ENCODE measurements around the gene TMSB4X. TPM values are rescaled to one million over a fixed set of nuclear protein-coding genes. Genes with fewer than 3 reads are reported as not detected.
"Not testable (repeated sequence)": the region's sequence is repeated elsewhere in the genome, so short reads cannot be mapped to it uniquely, and the experiment has no call there.

Gene TMSB4X
- total RNA-seq, 1 donor from 2014 or later, result 3,119 TPM

DNA sequence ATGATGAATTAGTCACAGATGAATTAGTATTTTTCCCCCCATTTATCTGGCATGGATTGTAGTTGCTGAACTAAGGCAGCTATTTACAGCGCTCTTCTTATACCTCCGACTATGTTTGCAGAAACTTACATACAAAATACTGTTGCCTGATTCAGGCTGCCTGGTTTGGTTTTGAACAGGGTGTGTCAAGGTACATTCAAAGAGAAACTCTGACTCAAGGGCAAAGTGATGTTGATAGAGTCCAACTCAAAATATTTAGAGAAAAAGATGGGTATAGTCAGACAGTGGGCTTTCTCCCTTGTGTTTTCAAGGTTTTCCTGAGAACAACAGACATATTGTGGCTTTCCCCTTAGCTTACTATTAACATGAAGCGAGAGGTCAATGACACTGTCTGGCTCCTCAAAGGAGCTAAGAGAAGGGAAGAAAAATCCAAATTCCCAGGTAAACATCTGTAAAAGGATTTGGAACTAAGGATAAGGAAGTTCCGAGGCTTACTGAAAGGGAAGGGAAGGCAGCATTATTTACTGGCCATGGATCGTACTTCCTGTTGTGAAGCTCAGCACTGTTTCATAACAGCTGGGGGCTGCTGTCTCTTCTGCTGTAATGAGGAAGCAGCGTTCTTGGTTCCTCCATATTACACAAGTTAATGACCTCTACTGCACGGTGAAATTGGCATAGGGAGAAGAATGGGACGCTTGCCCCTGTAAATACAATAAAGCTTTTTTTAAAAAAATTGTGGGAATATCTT, 38.6 kb downstream of the TMSB4X start:
- Histone ChIP-seq H3K4me3 (no peak overlapping the region), H3K36me3 (no peaks in the 10 kb centered on the region), H3K9me3 (no peaks in the 10 kb centered on the region), H3K4me1 (no peaks in the 10 kb centered on the region), H3K27me3 (no peaks in the 10 kb centered on the region), H3K27ac (no peak overlapping the region)
- intact Hi-C loops (cut with DNase I), result no loop called here
- no peak for DNase-seq (ENCODE audit: extremely low spot score in 2 of 2)
- TF ChIP-seq, protein P1, sequence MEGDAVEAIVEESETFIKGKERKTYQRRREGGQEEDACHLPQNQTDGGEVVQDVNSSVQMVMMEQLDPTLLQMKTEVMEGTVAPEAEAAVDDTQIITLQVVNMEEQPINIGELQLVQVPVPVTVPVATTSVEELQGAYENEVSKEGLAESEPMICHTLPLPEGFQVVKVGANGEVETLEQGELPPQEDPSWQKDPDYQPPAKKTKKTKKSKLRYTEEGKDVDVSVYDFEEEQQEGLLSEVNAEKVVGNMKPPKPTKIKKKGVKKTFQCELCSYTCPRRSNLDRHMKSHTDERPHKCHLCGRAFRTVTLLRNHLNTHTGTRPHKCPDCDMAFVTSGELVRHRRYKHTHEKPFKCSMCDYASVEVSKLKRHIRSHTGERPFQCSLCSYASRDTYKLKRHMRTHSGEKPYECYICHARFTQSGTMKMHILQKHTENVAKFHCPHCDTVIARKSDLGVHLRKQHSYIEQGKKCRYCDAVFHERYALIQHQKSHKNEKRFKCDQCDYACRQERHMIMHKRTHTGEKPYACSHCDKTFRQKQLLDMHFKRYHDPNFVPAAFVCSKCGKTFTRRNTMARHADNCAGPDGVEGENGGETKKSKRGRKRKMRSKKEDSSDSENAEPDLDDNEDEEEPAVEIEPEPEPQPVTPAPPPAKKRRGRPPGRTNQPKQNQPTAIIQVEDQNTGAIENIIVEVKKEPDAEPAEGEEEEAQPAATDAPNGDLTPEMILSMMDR (IDR thresholded peaks at IDR 0.05), result no peak
- no peak for TF ChIP-seq POLR2A (IDR thresholded peaks at IDR 0.05)
- TF ChIP-seq POLR2AphosphoS5 (IDR thresholded peaks at IDR 0.05; ENCODE audit: insufficient read depth in 1 of 2, low read depth in 1 of 2), result no peak

DNA sequence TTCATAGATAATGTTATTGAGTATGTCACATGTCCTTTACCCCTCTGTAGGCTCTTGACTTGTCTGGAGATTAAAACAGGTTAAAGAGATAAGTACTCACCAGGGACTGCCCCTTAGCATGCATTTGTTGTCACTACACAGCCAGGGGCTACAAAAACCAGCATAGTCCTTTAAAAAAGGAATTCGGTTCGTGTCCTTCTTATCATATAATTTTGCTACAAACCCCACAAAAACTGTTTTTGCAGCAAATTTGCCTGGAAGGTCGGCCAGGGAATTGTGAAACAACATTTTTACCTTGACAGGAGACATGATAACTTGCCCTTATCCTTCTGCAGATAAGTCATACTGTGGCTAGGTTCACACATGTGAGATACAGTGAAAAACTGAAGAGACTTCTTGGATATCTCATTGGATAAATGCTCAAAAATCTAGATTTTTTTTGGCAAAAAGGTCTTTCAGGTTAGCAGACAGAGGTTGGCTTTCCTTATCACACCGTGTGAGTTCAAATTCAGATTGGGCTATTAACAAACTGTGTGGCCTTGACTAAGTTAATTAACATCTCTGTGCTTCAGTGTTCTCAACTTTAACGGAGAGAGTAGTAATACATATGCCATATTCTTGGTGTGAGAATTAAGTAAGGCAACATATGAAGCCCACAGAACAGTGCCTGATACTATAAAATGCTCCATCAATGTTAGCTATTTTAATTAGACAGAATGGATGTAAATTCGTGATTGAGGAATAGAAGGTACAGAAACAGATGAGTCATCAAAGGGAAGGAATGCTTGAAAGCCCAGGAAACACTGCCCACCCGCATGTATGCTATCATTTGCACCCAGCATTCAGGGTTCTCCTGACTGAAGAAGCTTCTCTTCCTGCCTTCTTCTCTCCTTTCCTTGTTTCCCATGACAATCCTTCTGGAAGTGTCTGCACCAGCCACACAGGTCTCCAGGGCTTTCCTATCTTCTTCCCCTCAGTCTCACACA, 39.5 kb downstream of the TMSB4X start:
- no peak for DNase-seq (ENCODE audit: extremely low spot score in 2 of 2)
- intact Hi-C loops (cut with DNase I), result no loop called here
- TF ChIP-seq POLR2AphosphoS5 (IDR thresholded peaks at IDR 0.05; ENCODE audit: insufficient read depth in 1 of 2, low read depth in 1 of 2), result no peak
- TF ChIP-seq, protein P1 (IDR thresholded peaks at IDR 0.05), result no peak
- TF ChIP-seq POLR2A (IDR thresholded peaks at IDR 0.05), result no peak
- Histone ChIP-seq H3K9me3 (no peaks in the 10 kb centered on the region), H3K36me3 (no peaks in the 10 kb centered on the region), H3K4me1 (no peaks in the 10 kb centered on the region), H3K4me3 (no peak overlapping the region), H3K27me3 (no peaks in the 10 kb centered on the region), H3K27ac (no peak overlapping the region)

DNA sequence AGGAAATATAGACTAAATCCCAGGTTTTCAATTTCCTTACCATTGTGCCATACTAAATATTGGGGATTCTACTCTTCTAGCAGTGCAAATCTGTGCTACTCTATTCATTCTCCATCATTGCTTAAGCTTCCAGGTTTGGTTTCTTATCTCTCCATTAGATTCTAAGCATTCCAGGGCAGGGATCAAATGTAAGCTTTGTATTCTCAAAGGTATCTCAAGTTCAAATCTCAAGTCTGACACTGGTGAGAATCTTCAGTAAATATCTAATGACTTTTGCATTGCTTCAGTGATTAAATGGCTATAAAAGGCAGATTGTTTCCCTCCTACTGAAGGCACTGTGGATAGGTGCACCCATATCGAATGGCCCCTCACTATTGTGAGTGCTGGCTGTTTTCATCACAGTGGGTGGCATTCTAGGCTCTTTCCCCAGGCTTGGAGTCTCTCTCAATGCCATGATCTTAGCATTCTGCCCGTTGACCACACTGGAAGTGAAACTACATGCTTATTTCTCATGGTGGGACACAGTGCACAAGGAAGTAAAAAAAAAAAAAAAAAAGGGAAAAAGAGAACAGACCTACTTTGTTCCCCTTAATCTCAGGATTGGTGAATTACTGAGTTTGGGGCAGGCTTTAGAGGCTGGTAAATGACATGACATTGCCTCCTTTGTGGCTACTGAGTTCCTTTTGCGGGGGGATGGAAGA, 40.8 kb downstream of the TMSB4X start:
- Histone ChIP-seq H3K4me3 (no peak overlapping the region), H3K27ac (no peak overlapping the region), H3K36me3 (no peaks in the 10 kb centered on the region), H3K27me3 (no peaks in the 10 kb centered on the region), H3K4me1 (no peaks in the 10 kb centered on the region), H3K9me3 (no peaks in the 10 kb centered on the region)
- TF ChIP-seq POLR2A (IDR thresholded peaks at IDR 0.05) (no peak), POLR2AphosphoS5 (IDR thresholded peaks at IDR 0.05; ENCODE audit: insufficient read depth in 1 of 2, low read depth in 1 of 2) (no peak)
- TF ChIP-seq, protein P1 (IDR thresholded peaks at IDR 0.05), result no peak
- intact Hi-C loops (cut with DNase I), result no loop called here
- no peak for DNase-seq (ENCODE audit: extremely low spot score in 2 of 2)

DNA sequence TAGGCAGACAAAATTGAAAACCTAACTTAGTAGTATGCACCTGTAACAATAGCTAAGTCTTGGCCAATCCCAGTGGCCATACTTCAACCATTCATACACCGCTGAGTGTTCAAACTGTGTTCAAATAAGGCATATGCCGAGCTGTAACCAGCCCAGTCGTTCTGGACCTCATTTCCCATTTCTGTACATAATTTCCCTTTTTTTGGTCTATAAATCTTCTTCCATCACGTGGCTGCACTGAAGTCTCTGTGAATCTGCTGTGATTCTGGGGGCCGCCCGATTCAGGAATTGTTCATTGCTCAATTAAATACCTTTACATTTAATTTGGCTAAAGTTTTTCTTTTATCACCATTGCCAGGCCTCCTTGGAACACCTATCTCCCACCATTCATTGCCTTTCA, 41.8 kb downstream of the TMSB4X start:
- DNase-seq (ENCODE audit: extremely low spot score in 2 of 2); H3K9me3 ChIP-seq; H3K27ac ChIP-seq; H3K27me3 ChIP-seq; H3K36me3 ChIP-seq; H3K4me1 ChIP-seq; H3K4me3 ChIP-seq; intact Hi-C loops (cut with DNase I): not testable (repeated sequence)

DNA sequence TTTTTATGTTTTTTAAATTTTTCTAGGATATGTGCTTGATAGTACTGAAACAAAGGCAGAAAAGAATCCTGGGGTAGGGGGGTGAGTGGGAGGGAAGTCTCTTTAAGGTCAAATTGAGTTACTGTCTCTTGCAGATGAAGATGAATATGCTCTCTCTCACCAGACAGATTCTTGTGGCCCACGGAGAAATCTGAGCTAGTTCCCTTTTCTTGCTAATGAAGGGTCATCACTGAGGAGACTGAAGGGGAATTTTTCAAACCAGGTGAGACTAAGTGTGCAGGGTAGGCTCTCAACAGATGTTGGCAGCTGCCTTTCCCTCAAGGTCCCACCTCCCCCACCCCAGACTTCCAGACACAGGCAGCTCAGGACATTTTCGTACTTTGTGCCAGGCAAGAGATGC, 48.0 kb downstream of the TMSB4X start:
- H3K9me3 ChIP-seq, result no peaks in the 10 kb centered on the region
- DNase-seq (ENCODE audit: extremely low spot score in 2 of 2), result no peak

More for the DNA sequence above, 48.0 kb downstream of the TMSB4X start:
- Histone ChIP-seq H3K4me1 (no peaks in the 10 kb centered on the region), H3K4me3 (no peak overlapping the region), H3K36me3 (no peaks in the 10 kb centered on the region), H3K27me3 (no peaks in the 10 kb centered on the region), H3K27ac (no peak overlapping the region)
- intact Hi-C loops (cut with DNase I), result no loop called here
- TF ChIP-seq POLR2A (IDR thresholded peaks at IDR 0.05) (no peak), POLR2AphosphoS5 (IDR thresholded peaks at IDR 0.05; ENCODE audit: insufficient read depth in 1 of 2, low read depth in 1 of 2) (no peak)
- TF ChIP-seq, protein P1 (IDR thresholded peaks at IDR 0.05), result no peak
